HEK293 (cell line): ENCODE results near the gene RGS19.

Experiments
- CTCF ChIA-PET: fragments of 350-600 bp; formaldehyde crosslinking; extraction: SDS; loops from one replicate; lab custom pipeline; 2021; ENCODE audit warnings: antibody characterized with exemption; lab: Yijun Ruan, JAX
- POLR2A ChIA-PET: fragments of 300-600 bp; formaldehyde crosslinking; extraction: SDS; loops from one replicate; lab custom pipeline; 2020; ENCODE audit warnings: antibody characterized with exemption, inconsistent platforms; lab: Yijun Ruan, JAX
- H3K27ac ChIP-seq: fragments of 200-500 bp; sonication (Bioruptor generic); 2 replicates; pipeline ENCODE4 v1.5.1; 2014; ENCODE audit warnings: low read depth, low read length, control low read depth, inconsistent platforms; ENCODE audit errors: extremely low read depth
- H3K36me3 ChIP-seq, 2 experiments: fragments of 200-500 bp in 1 of 2; sonication (Bioruptor generic) in 1 of 2; 1 replicate in 1 of 2; 2 replicates in 1 of 2; pipeline ENCODE4 v1.5.1; 2014 to 2017; ENCODE audit warnings: inconsistent platforms in 2 of 2, low read length in 2 of 2; ENCODE audit not compliant: control insufficient read depth in 2 of 2, insufficient read depth in 1 of 2
- H3K4me1 ChIP-seq: fragments of 200-500 bp; sonication (Bioruptor generic); 2 replicates; pipeline ENCODE4 v1.5.1; 2014; ENCODE audit warnings: mild to moderate bottlenecking, low read length, inconsistent platforms; ENCODE audit not compliant: control insufficient read depth, insufficient read depth
- H3K4me3 ChIP-seq: 2 replicates; pipeline ENCODE4 v1.5.1; 2011; ENCODE audit warnings: low read depth, mild to moderate bottlenecking, control low read depth, low read length, moderate library complexity
- H3K9me3 ChIP-seq: fragments of 200-500 bp; sonication (Bioruptor generic); 2 replicates; pipeline ENCODE4 v1.5.1; 2014; ENCODE audit warnings: low read depth, low read length, inconsistent platforms; ENCODE audit not compliant: control insufficient read depth, insufficient read depth
- REPIN1 ChIP-seq: fragments of 450-650 bp; formaldehyde crosslinking; IDR thresholded peaks from 2 replicates; pipeline ENCODE4 v1.5.1; 2017; ENCODE audit warnings: missing biosample characterization, missing genetic modification characterization, low read depth
- SP3 ChIP-seq: fragments of 450-650 bp; formaldehyde crosslinking; IDR thresholded peaks from 2 replicates; pipeline ENCODE4 v1.5.1; 2016; ENCODE audit warnings: missing biosample characterization, missing genetic modification characterization
- ZEB2 ChIP-seq: fragments of 450-650 bp; formaldehyde crosslinking; IDR thresholded peaks from 2 replicates; pipeline ENCODE4 v1.5.1; 2016; ENCODE audit warnings: missing biosample characterization, missing genetic modification characterization
- ZFP3 ChIP-seq: fragments of 450-650 bp; formaldehyde crosslinking; IDR thresholded peaks from 2 replicates; pipeline ENCODE4 v1.5.1; 2016; ENCODE audit warnings: low read depth, missing biosample characterization, missing genetic modification characterization
- ZIC2 ChIP-seq: fragments of 450-650 bp; formaldehyde crosslinking; IDR thresholded peaks from 2 replicates; pipeline ENCODE4 v1.5.1; 2016; ENCODE audit warnings: missing biosample characterization, missing genetic modification characterization
- ZNF366 ChIP-seq: fragments of 450-650 bp; formaldehyde crosslinking; conservative IDR thresholded peaks from 2 replicates; pipeline ENCODE4 v1.5.1; 2016; ENCODE audit warnings: missing biosample characterization, missing genetic modification characterization
- ZNF513 ChIP-seq: fragments of 450-650 bp; IDR thresholded peaks from 2 replicates; pipeline ENCODE4 v1.5.1; 2018; ENCODE audit warnings: missing biosample characterization, missing genetic modification characterization
- ZNF548 ChIP-seq: fragments of 450-650 bp; formaldehyde crosslinking; IDR thresholded peaks from 2 replicates; pipeline ENCODE4 v1.5.1; 2016; ENCODE audit warnings: missing biosample characterization, missing genetic modification characterization
- ZNF76 ChIP-seq: fragments of 450-650 bp; formaldehyde crosslinking; IDR thresholded peaks from 2 replicates; pipeline ENCODE4; 2016; ENCODE audit warnings: low read depth, missing biosample characterization, missing genetic modification characterization, borderline replicate concordance
- ZNF776 ChIP-seq: fragments of 450-650 bp; formaldehyde crosslinking; IDR thresholded peaks from 2 replicates; pipeline ENCODE4 v1.5.0; 2017; ENCODE audit warnings: missing biosample characterization, missing genetic modification characterization, borderline replicate concordance
- ZSCAN4 ChIP-seq: fragments of 450-650 bp; formaldehyde crosslinking; IDR thresholded peaks from 2 replicates; pipeline ENCODE4 v1.5.1; 2017; ENCODE audit warnings: missing biosample characterization, missing genetic modification characterization

RGS19 gene

DNA sequence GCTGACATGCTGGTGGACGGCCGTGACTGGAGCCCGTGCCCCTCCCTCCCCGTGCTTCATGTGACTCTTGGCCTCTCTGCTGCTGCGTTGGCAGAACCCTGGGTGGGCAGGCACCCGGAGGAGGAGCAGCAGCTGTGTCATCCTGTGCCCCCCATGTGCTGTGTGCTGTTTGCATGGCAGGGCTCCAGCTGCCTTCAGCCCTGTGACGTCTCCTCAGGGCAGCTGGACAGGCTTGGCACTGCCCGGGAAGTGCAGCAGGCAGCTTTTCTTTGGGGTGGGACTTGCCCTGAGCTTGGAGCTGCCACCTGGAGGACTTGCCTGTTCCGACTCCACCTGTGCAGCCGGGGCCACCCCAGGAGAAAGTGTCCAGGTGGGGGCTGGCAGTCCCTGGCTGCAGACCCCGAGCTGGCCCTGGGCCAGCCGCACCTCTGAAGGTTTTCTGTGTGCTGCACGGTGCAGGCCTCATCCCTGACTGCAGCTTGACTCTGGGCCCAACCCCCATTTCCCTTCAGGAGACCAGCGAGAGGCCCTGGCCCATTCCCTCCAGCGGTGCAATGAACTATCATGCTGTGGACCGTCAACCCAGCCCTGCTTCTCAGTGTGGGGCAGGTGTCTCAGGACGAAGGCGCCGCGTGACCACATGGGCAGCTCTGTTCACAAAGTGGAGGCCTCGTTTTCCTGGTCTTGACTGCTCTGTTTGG is 19.9 kb upstream of the RGS19 start:
- TF ChIP-seq ZNF776 (no peak), ZIC2 (peak; percentile 33; the same call in 1 of the 2 replicates), ZNF76 (tag by site-specific recombination) (no peak), ZNF548 (tag by site-specific recombination) (no peak), REPIN1 (tag by site-specific recombination) (no peak), ZNF366 (tag by site-specific recombination) (no peak)
- Histone ChIP-seq H3K36me3 (no peaks in the 10 kb centered on the region), H3K9me3 (no peaks in the 10 kb centered on the region), H3K4me3 (no peak overlapping the region), H3K4me1 (no peaks in the 10 kb centered on the region), H3K27ac (no peak overlapping the region)
- CTCF ChIA-PET, result interaction anchor here (0.6 to 1.1 kb wide), 3 partner anchors 16 to 42 kb away, joined by 3 to 6 read pairs (median 3); no protein-coding TSS in a partner anchor
- POLR2A ChIA-PET, result interaction anchor here (1.0 kb wide), 1 partner anchor 19 kb away, joined by 3 read pairs; the partner anchor contains the start of gene OPRL1

DNA sequence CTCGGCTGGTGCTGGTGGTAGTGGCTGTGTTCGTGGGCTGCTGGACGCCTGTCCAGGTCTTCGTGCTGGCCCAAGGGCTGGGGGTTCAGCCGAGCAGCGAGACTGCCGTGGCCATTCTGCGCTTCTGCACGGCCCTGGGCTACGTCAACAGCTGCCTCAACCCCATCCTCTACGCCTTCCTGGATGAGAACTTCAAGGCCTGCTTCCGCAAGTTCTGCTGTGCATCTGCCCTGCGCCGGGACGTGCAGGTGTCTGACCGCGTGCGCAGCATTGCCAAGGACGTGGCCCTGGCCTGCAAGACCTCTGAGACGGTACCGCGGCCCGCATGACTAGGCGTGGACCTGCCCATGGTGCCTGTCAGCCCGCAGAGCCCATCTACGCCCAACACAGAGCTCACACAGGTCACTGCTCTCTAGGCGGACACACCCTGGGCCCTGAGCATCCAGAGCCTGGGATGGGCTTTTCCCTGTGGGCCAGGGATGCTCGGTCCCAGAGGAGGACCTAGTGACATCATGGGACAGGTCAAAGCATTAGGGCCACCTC is 19.2 kb upstream of the RGS19 start:
- H3K4me1 ChIP-seq, result no peaks in the 10 kb centered on the region
- no peak overlapping the region for H3K27ac ChIP-seq
- POLR2A ChIA-PET, result interaction anchor here (1.0 kb wide), 1 partner anchor 19 kb away, joined by 3 read pairs; the partner anchor contains the start of gene OPRL1
- no peaks in the 10 kb centered on the region for H3K9me3 ChIP-seq
- no peak for TF ChIP-seq SP3 (tag by site-specific recombination)
- TF ChIP-seq, all 188 proteins: peak for 0
- CTCF ChIA-PET, result no interaction called here
- Histone ChIP-seq H3K4me3 (no peak overlapping the region), H3K36me3 (no peaks in the 10 kb centered on the region)

- H3K4me3 ChIP-seq, result no peak overlapping the region
- ChIA-PET CTCF (no interaction called here), POLR2A (no interaction called here)
- H3K36me3 ChIP-seq, result no peaks in the 10 kb centered on the region
- no peak overlapping the region for H3K27ac ChIP-seq
- no peaks in the 10 kb centered on the region for H3K9me3 ChIP-seq
- no peaks in the 10 kb centered on the region for H3K4me1 ChIP-seq
- TF ChIP-seq ZNF513, result peak; percentile 89
- no peak for TF ChIP-seq ZEB2
Observed at GRCh38 chr20:64096535-64096934, 17.2 kb upstream of the RGS19 start.

- POLR2A ChIA-PET, result no interaction called here
- 0 out of 2 replicates have a peak, but pooled peaks have one; percentile 33 for TF ChIP-seq ZSCAN4 (tag by site-specific recombination)
- no peak for TF ChIP-seq ZFP3 (tag by site-specific recombination)
- TF ChIP-seq, all 188 proteins: peak for 1
- H3K9me3 ChIP-seq, result no peaks in the 10 kb centered on the region
- H3K27ac ChIP-seq, result no peak overlapping the region
- no peaks in the 10 kb centered on the region for H3K36me3 ChIP-seq
- no peaks in the 10 kb centered on the region for H3K4me1 ChIP-seq
- CTCF ChIA-PET, result interaction anchor here (0.8 kb wide), 1 partner anchor 25 kb away, joined by 3 read pairs; no protein-coding TSS in a partner anchor
- H3K4me3 ChIP-seq, result no peak overlapping the region
Observed at GRCh38 chr20:64095927-64096326, 16.6 kb upstream of the RGS19 start.
